ENCODE data around the gene GRXCR2. TPM values are rescaled to one million over a fixed set of nuclear protein-coding genes. Genes with fewer than 3 reads are reported as not detected.

The GRXCR2 gene
- polyA plus RNA-seq, 4 donors: 0.08 TPM; not detected in 3

Other genes starting within 250 kb of the GRXCR2 start
- 1 to 10 TPM; 7.2 to 9.1 (median 7.9) TPM for gene PRELID2, start 37.7 kb downstream of the GRXCR2 start, polyA plus RNA-seq (ENCODE audit: insufficient read length in 4 of 4)
- 1 to 10 TPM; 3.9 to 7.7 (median 5.4) TPM for gene SH3RF2, start 63.6 kb upstream of the GRXCR2 start, polyA plus RNA-seq (ENCODE audit: insufficient read length in 4 of 4)
- 1 to 10 TPM in 2 of 4 donors, under 1 TPM in 2; 0.38 to 2.6 (median 1.3) TPM for gene PLAC8L1, start 232.6 kb upstream of the GRXCR2 start, polyA plus RNA-seq (ENCODE audit: insufficient read length in 4 of 4)

Measured in left renal cortex interstitium (tissue), 4 donors.